WTC11 (cell line): ENCODE results near the gene VWDE. TPM values are rescaled to one million over a fixed set of nuclear protein-coding genes. Genes with fewer than 3 reads are reported as not detected.

Experiments used
- ATAC-seq: fragments of 200-7000 bp; cut with Tn5 transposase; 2 replicates; pipeline ENCODE4 v1.10.0; 2021; ENCODE audit warnings: mild to moderate bottlenecking, moderate library complexity
- CTCF ChIA-PET: fragments of 300-600 bp; sonication (Branson Sonifier 250); formaldehyde crosslinking; loops from one replicate; lab custom pipeline; 2021; ENCODE audit warnings: antibody characterized with exemption; lab: Charles Lee
- POLR2A ChIA-PET: fragments of 350-600 bp; sonication (Branson Sonifier 250); formaldehyde crosslinking; loops from one replicate; lab custom pipeline; 2021; ENCODE audit warnings: antibody characterized with exemption; lab: Charles Lee
- DNase-seq: peaks from one replicate; pipeline ENCODE4 v3.0.0; 2021; ENCODE audit warnings: low spot score
- H3K27ac Mint-ChIP-seq: 2 replicates; pipeline ENCODE4 v1.8.0; 2021; ENCODE audit warnings: mixed read lengths
- H3K27me3 Mint-ChIP-seq: 2 replicates; pipeline ENCODE4 v1.8.0; 2021; ENCODE audit warnings: low read depth, mild to moderate bottlenecking, moderate library complexity, mixed read lengths
- H3K36me3 Mint-ChIP-seq: 2 replicates; pipeline ENCODE4 v1.8.0; 2021; ENCODE audit warnings: mixed read lengths
- H3K4me1 Mint-ChIP-seq: 2 replicates; pipeline ENCODE4 v1.8.0; 2022; ENCODE audit warnings: mixed read lengths
- H3K4me3 Mint-ChIP-seq: 2 replicates; pipeline ENCODE4 v1.8.0; 2021; ENCODE audit warnings: mild to moderate bottlenecking, moderate library complexity, mixed read lengths
- H3K9me3 Mint-ChIP-seq: 2 replicates; pipeline ENCODE4 v1.8.0; 2021; ENCODE audit warnings: mixed read lengths
- ATF3 ChIP-seq: sonication (generic); formaldehyde crosslinking; conservative IDR thresholded peaks from 2 replicates; pipeline ENCODE4 v1.8.1; 2022; ENCODE audit warnings: mild to moderate bottlenecking, missing genetic modification reagents
- ATF6 ChIP-seq: sonication (generic); formaldehyde crosslinking; IDR thresholded peaks from 2 replicates; pipeline ENCODE4 v1.8.1; 2023; ENCODE audit warnings: mild to moderate bottlenecking, missing genetic modification reagents
- E2F1 ChIP-seq: sonication (generic); formaldehyde crosslinking; IDR thresholded peaks from 2 replicates; pipeline ENCODE4 v1.8.0; 2022; ENCODE audit warnings: mild to moderate bottlenecking, missing genetic modification reagents
- E2F4 ChIP-seq: sonication (generic); formaldehyde crosslinking; IDR thresholded peaks from 2 replicates; pipeline ENCODE4 v1.8.1; 2022; ENCODE audit warnings: low read depth, mild to moderate bottlenecking, moderate library complexity, missing genetic modification reagents, borderline replicate concordance
- ESRRA ChIP-seq: sonication (generic); formaldehyde crosslinking; IDR thresholded peaks from 2 replicates; pipeline ENCODE4 v1.8.1; 2022; ENCODE audit warnings: mild to moderate bottlenecking, missing genetic modification reagents, borderline replicate concordance
- FOXP1 ChIP-seq: sonication (generic); formaldehyde crosslinking; IDR thresholded peaks from 2 replicates; pipeline ENCODE4 v1.8.0; 2022; ENCODE audit warnings: missing genetic modification reagents, mild to moderate bottlenecking, moderate library complexity, borderline replicate concordance
- HMGA2 ChIP-seq: fragments of 250-450 bp; sonication (Bioruptor Pico); IDR thresholded peaks from 2 replicates; pipeline ENCODE4 v1.4.0; 2021; ENCODE audit warnings: mild to moderate bottlenecking, moderate library complexity
- IRF1 ChIP-seq: sonication (generic); formaldehyde crosslinking; IDR thresholded peaks from 2 replicates; pipeline ENCODE4 v1.8.0; 2023; ENCODE audit warnings: missing genetic modification reagents
- MXD4 ChIP-seq: fragments of 250-450 bp; sonication (Bioruptor Pico); IDR thresholded peaks from 2 replicates; pipeline ENCODE4 v1.8.0; 2021; ENCODE audit warnings: mild to moderate bottlenecking, moderate library complexity, borderline replicate concordance
- MYBL2 ChIP-seq: sonication (generic); formaldehyde crosslinking; IDR thresholded peaks from 2 replicates; pipeline ENCODE4 v1.8.1; 2023; ENCODE audit warnings: mild to moderate bottlenecking, moderate library complexity, missing genetic modification reagents
- NFYB ChIP-seq: sonication (generic); formaldehyde crosslinking; conservative IDR thresholded peaks from 2 replicates; pipeline ENCODE4 v1.8.0; 2022; ENCODE audit warnings: low read depth, missing genetic modification reagents
- RORB ChIP-seq: fragments of 250-450 bp; sonication (Bioruptor Pico); IDR thresholded peaks from 2 replicates; pipeline ENCODE4 v1.9.0; 2021; ENCODE audit warnings: mild to moderate bottlenecking
- TCF7 ChIP-seq: sonication (generic); formaldehyde crosslinking; IDR thresholded peaks from 2 replicates; pipeline ENCODE4 v1.8.0; 2022; ENCODE audit warnings: mild to moderate bottlenecking, low read depth, missing genetic modification reagents, moderate library complexity
- USF1 ChIP-seq: sonication (generic); formaldehyde crosslinking; IDR thresholded peaks from 2 replicates; pipeline ENCODE4 v1.8.0; 2022; ENCODE audit warnings: mild to moderate bottlenecking, missing genetic modification reagents
- ZNF232 ChIP-seq: sonication (generic); formaldehyde crosslinking; IDR thresholded peaks from 2 replicates; pipeline ENCODE4 v1.8.0; 2022; ENCODE audit warnings: mild to moderate bottlenecking, missing genetic modification reagents
- ZNF317 ChIP-seq: sonication (generic); formaldehyde crosslinking; IDR thresholded peaks from 2 replicates; pipeline ENCODE4 v1.8.1; 2023; ENCODE audit warnings: low read depth, mild to moderate bottlenecking, moderate library complexity, missing genetic modification reagents, borderline replicate concordance
- ZNF396 ChIP-seq: fragments of 250-450 bp; sonication (Bioruptor Pico); IDR thresholded peaks from 2 replicates; pipeline ENCODE4 v1.8.0; 2021; ENCODE audit warnings: mild to moderate bottlenecking, moderate library complexity, borderline replicate concordance
- total RNA-seq: library from RNA; stranded (reverse); gene quantifications from 3 replicates; pipeline ENCODE4 v1.2.3, GENCODE V29; 2021
- TF ChIP-seq, protein P1 (sequence below): fragments of 250-450 bp; sonication (Bioruptor Pico); IDR thresholded peaks from 2 replicates; pipeline ENCODE4 v1.9.0; 2021; ENCODE audit warnings: mild to moderate bottlenecking, borderline replicate concordance
- TF ChIP-seq, protein P2 (sequence below): sonication (generic); formaldehyde crosslinking; IDR thresholded peaks from 2 replicates; pipeline ENCODE4 v1.8.0; 2022; ENCODE audit warnings: missing genetic modification reagents

The VWDE gene
- total RNA-seq, 1 experiment from 2014 or later = 21.0 TPM

- TF ChIP-seq ATF6 (CRISPR knock-in tag) (no peak), TCF7 (no peak), ZNF232 (CRISPR knock-in tag) (no peak), NFYB (CRISPR knock-in tag) (no peak), ESRRA (CRISPR knock-in tag) (no peak), MXD4 (CRISPR knock-in tag) (no peak), IRF1 (no peak), E2F1 (CRISPR knock-in tag) (no peak)
Measured at GRCh38 chr7:12386313-12386740, 17.3 kb downstream of the VWDE start (continued).

DNA sequence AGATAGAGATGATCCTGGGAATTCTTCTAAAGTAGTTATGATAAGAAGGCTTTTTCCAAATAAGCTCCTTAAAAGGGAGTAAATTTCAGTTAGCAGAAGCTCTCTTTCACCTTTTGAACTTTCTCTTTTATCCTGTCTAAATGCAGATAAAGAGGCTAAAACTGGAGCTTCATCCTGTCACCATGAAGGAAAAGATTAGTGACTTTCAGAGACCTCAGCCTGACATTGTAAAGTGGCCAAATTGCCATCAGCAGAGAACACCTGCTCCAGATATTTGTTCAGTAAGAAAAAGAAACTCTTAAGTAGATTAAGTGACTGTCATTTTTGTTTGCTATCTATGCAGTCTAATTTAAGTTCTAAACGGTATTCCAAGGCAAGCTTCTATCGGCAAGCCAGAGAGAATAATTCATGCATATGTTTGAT lies 18.3 kb downstream of the VWDE start:
- no peak for ATAC-seq
- H3K4me1 Mint-ChIP-seq = peaks cover 4% of the 10 kb centered on the region; the same call in 1 of the 2 replicates
- H3K27ac Mint-ChIP-seq = no peak overlapping the region
- H3K27me3 Mint-ChIP-seq = no peaks in the 10 kb centered on the region
- TF ChIP-seq MYBL2 (CRISPR knock-in tag) = no peak
- TF ChIP-seq USF1 (CRISPR knock-in tag) = no peak
- TF ChIP-seq ATF3 (CRISPR knock-in tag) = no peak
- TF ChIP-seq ZNF317 (CRISPR knock-in tag) = no peak
- TF ChIP-seq E2F4 (CRISPR knock-in tag) = no peak
- TF ChIP-seq, protein P1, sequence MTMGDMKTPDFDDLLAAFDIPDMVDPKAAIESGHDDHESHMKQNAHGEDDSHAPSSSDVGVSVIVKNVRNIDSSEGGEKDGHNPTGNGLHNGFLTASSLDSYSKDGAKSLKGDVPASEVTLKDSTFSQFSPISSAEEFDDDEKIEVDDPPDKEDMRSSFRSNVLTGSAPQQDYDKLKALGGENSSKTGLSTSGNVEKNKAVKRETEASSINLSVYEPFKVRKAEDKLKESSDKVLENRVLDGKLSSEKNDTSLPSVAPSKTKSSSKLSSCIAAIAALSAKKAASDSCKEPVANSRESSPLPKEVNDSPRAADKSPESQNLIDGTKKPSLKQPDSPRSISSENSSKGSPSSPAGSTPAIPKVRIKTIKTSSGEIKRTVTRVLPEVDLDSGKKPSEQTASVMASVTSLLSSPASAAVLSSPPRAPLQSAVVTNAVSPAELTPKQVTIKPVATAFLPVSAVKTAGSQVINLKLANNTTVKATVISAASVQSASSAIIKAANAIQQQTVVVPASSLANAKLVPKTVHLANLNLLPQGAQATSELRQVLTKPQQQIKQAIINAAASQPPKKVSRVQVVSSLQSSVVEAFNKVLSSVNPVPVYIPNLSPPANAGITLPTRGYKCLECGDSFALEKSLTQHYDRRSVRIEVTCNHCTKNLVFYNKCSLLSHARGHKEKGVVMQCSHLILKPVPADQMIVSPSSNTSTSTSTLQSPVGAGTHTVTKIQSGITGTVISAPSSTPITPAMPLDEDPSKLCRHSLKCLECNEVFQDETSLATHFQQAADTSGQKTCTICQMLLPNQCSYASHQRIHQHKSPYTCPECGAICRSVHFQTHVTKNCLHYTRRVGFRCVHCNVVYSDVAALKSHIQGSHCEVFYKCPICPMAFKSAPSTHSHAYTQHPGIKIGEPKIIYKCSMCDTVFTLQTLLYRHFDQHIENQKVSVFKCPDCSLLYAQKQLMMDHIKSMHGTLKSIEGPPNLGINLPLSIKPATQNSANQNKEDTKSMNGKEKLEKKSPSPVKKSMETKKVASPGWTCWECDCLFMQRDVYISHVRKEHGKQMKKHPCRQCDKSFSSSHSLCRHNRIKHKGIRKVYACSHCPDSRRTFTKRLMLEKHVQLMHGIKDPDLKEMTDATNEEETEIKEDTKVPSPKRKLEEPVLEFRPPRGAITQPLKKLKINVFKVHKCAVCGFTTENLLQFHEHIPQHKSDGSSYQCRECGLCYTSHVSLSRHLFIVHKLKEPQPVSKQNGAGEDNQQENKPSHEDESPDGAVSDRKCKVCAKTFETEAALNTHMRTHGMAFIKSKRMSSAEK (CRISPR knock-in tag) = no peak
- TF ChIP-seq ZNF396 (CRISPR knock-in tag) = no peak
- no peak for TF ChIP-seq FOXP1
- no peak for TF ChIP-seq MXD4 (CRISPR knock-in tag)
- no peak for TF ChIP-seq HMGA2
- TF ChIP-seq, protein P2, sequence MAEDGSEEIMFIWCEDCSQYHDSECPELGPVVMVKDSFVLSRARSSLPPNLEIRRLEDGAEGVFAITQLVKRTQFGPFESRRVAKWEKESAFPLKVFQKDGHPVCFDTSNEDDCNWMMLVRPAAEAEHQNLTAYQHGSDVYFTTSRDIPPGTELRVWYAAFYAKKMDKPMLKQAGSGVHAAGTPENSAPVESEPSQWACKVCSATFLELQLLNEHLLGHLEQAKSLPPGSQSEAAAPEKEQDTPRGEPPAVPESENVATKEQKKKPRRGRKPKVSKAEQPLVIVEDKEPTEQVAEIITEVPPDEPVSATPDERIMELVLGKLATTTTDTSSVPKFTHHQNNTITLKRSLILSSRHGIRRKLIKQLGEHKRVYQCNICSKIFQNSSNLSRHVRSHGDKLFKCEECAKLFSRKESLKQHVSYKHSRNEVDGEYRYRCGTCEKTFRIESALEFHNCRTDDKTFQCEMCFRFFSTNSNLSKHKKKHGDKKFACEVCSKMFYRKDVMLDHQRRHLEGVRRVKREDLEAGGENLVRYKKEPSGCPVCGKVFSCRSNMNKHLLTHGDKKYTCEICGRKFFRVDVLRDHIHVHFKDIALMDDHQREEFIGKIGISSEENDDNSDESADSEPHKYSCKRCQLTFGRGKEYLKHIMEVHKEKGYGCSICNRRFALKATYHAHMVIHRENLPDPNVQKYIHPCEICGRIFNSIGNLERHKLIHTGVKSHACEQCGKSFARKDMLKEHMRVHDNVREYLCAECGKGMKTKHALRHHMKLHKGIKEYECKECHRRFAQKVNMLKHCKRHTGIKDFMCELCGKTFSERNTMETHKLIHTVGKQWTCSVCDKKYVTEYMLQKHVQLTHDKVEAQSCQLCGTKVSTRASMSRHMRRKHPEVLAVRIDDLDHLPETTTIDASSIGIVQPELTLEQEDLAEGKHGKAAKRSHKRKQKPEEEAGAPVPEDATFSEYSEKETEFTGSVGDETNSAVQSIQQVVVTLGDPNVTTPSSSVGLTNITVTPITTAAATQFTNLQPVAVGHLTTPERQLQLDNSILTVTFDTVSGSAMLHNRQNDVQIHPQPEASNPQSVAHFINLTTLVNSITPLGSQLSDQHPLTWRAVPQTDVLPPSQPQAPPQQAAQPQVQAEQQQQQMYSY (CRISPR knock-in tag) = no peak
- TF ChIP-seq RORB (CRISPR knock-in tag) = no peak
- no peak for TF ChIP-seq IRF1
- TF ChIP-seq, all 79 proteins: peak for 0
- H3K4me3 Mint-ChIP-seq = no peak overlapping the region
- DNase-seq = no peak
- ChIA-PET POLR2A (no interaction called here), CTCF (interaction anchor here (3.5 kb wide), 1 partner anchor 73 kb away, joined by 17 read pairs; no protein-coding TSS in a partner anchor)
- H3K36me3 Mint-ChIP-seq = peaks cover 32% of the 10 kb centered on the region
- no peaks in the 10 kb centered on the region for H3K9me3 Mint-ChIP-seq
